HepG2 (cell line): Measurements from ENCODE around the gene TRPV4. TPM values are rescaled to one million over a fixed set of nuclear protein-coding genes. Genes with fewer than 3 reads are reported as not detected.

ENCODE experiments used
- KLF9 ChIP-seq: IDR thresholded peaks from 2 replicates; pipeline ENCODE4 v1.6.1; 2016; ENCODE audit warnings: low read depth
- MED1 ChIP-seq: sonication (generic); formaldehyde crosslinking; IDR thresholded peaks from 2 replicates; pipeline ENCODE4 v1.4.0; 2020; ENCODE audit warnings: missing genetic modification reagents
- MEIS2 ChIP-seq: sonication (generic); formaldehyde crosslinking; IDR thresholded peaks from 2 replicates; pipeline ENCODE4 v1.9.0; 2021; ENCODE audit warnings: mild to moderate bottlenecking, missing genetic modification reagents
- NCOA2 ChIP-seq: sonication (generic); formaldehyde crosslinking; IDR thresholded peaks from 2 replicates; pipeline ENCODE4 v1.8.0; 2022; ENCODE audit warnings: inconsistent platforms
- SOX13 ChIP-seq, 3 experiments: fragments of 450-650 bp in 1 of 3; sonication (generic) in 1 of 3; formaldehyde crosslinking in 1 of 3; IDR thresholded peaks in 2 of 3; conservative IDR thresholded peaks in 1 of 3; 2 replicates each; pipeline versions ENCODE4 v1.5.0 to v1.6.1; 2016 to 2020; ENCODE audit warnings: antibody characterized with exemption in 1 of 3, mild to moderate bottlenecking in 1 of 3, missing compliant biosample characterization in 1 of 3, missing genetic modification reagents in 1 of 3, moderate library complexity in 1 of 3
- STAG1 ChIP-seq: sonication (generic); formaldehyde crosslinking; IDR thresholded peaks from 2 replicates; pipeline ENCODE4 v1.4.0; 2020; ENCODE audit warnings: missing genetic modification reagents
- ZNF501 ChIP-seq: sonication (generic); formaldehyde crosslinking; IDR thresholded peaks from 2 replicates; pipeline ENCODE4 v1.5.1; 2020; ENCODE audit warnings: mild to moderate bottlenecking, moderate library complexity, missing genetic modification reagents
- polyA plus RNA-seq, 8 experiments: library from polyadenylated mRNA; depleted of rRNA in 3 of 8; stranded (reverse) in 7 of 8; unstranded in 1 of 8; fragments of >200 nt; fragmentation: Illumina TruSeq in 4 of 8; extraction: Trizol in 4 of 8; gene quantifications; 2 replicates each; pipeline versions ENCODE4 v1.2.1 to v1.2.3, GENCODE V29; 2011 to 2016; ENCODE audit warnings: low read depth in 4 of 8, missing spikeins in 1 of 8, mixed read lengths in 1 of 8; ENCODE audit not compliant: insufficient read depth in 1 of 8
- total RNA-seq, 5 experiments: library from RNA; depleted of rRNA; stranded (reverse); fragments of >200 nt; fragmentation: Illumina TruSeq; extraction: Trizol; gene quantifications; 2 replicates each; pipeline ENCODE4 v1.2.3, GENCODE V29; 2016; ENCODE audit warnings: low read depth in 1 of 5
- TF ChIP-seq, protein P1 (sequence below): sonication (generic); formaldehyde crosslinking; IDR thresholded peaks from 2 replicates; pipeline ENCODE4 v1.4.0; 2020; ENCODE audit warnings: missing genetic modification reagents
- TF ChIP-seq, protein P2 (sequence below): sonication (generic); formaldehyde crosslinking; IDR thresholded peaks from 2 replicates; pipeline ENCODE4 v1.9.0; 2022; ENCODE audit warnings: low read depth, missing genetic modification reagents
- TF ChIP-seq, protein P3 (sequence below): sonication (generic); formaldehyde crosslinking; IDR thresholded peaks from 2 replicates; pipeline ENCODE4 v1.4.0; 2020; ENCODE audit warnings: missing genetic modification reagents, mild to moderate bottlenecking, borderline replicate concordance
- TF ChIP-seq, protein P4 (sequence below): sonication (generic); formaldehyde crosslinking; IDR thresholded peaks from 2 replicates; pipeline ENCODE4 v1.4.0; 2020; ENCODE audit warnings: missing genetic modification reagents
- TF ChIP-seq, protein P5 (sequence below): IDR thresholded peaks from 2 replicates; pipeline ENCODE4 v1.6.1; 2012; ENCODE audit warnings: low read length, improper control_type of control experiment

TRPV4 gene
- total and polyA plus RNA-seq, 2 of the 13 experiments (the other 11 are each of a cell fraction or from before 2014, with no cell fraction given) = 0.66 to 4.7 TPM

DNA sequence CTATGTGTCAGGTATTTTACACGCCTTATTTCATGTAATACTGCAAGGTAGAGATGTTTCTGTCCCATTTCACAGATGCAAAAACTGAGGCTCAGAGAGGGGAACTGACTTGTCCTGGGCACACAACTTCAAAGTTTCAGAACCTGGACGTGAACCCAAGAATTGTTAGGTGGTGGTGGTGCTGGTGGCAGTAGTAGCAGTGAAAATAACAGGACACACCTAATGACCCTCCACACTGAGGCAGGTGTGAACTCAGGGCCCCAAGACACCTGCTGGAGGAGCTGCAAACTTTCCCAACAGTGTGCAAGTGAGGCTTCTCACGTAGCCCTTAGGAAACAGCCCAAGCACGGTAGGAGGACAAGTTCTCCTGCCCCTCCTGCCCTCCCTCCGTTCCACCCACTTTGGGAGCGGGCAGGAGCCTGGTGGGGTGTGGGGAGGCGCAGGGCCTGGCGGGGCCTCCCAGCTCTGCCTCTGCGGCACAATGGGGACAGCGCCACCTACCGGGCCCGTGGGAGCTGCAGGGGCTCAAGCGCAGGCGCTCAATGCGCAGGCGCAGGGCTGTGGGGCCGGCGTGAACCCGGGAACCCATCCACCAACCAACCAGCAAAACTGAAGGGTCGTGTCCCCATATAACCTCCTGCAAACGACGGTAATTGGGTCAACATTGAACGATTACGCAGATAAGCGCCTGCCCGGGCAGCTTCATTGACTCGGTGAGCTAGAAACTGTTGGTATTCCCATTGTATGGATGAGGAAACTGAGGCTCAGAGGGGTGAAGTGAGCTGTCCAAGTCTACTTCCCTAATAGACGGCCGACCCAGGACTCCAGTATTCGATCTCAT is 12.0 kb upstream of the TRPV4 start (continued):
- TF ChIP-seq, protein P1, sequence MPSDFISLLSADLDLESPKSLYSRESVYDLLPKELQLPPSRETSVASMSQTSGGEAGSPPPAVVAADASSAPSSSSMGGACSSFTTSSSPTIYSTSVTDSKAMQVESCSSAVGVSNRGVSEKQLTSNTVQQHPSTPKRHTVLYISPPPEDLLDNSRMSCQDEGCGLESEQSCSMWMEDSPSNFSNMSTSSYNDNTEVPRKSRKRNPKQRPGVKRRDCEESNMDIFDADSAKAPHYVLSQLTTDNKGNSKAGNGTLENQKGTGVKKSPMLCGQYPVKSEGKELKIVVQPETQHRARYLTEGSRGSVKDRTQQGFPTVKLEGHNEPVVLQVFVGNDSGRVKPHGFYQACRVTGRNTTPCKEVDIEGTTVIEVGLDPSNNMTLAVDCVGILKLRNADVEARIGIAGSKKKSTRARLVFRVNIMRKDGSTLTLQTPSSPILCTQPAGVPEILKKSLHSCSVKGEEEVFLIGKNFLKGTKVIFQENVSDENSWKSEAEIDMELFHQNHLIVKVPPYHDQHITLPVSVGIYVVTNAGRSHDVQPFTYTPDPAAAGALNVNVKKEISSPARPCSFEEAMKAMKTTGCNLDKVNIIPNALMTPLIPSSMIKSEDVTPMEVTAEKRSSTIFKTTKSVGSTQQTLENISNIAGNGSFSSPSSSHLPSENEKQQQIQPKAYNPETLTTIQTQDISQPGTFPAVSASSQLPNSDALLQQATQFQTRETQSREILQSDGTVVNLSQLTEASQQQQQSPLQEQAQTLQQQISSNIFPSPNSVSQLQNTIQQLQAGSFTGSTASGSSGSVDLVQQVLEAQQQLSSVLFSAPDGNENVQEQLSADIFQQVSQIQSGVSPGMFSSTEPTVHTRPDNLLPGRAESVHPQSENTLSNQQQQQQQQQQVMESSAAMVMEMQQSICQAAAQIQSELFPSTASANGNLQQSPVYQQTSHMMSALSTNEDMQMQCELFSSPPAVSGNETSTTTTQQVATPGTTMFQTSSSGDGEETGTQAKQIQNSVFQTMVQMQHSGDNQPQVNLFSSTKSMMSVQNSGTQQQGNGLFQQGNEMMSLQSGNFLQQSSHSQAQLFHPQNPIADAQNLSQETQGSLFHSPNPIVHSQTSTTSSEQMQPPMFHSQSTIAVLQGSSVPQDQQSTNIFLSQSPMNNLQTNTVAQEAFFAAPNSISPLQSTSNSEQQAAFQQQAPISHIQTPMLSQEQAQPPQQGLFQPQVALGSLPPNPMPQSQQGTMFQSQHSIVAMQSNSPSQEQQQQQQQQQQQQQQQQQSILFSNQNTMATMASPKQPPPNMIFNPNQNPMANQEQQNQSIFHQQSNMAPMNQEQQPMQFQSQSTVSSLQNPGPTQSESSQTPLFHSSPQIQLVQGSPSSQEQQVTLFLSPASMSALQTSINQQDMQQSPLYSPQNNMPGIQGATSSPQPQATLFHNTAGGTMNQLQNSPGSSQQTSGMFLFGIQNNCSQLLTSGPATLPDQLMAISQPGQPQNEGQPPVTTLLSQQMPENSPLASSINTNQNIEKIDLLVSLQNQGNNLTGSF = no peak
- TF ChIP-seq, protein P2, sequence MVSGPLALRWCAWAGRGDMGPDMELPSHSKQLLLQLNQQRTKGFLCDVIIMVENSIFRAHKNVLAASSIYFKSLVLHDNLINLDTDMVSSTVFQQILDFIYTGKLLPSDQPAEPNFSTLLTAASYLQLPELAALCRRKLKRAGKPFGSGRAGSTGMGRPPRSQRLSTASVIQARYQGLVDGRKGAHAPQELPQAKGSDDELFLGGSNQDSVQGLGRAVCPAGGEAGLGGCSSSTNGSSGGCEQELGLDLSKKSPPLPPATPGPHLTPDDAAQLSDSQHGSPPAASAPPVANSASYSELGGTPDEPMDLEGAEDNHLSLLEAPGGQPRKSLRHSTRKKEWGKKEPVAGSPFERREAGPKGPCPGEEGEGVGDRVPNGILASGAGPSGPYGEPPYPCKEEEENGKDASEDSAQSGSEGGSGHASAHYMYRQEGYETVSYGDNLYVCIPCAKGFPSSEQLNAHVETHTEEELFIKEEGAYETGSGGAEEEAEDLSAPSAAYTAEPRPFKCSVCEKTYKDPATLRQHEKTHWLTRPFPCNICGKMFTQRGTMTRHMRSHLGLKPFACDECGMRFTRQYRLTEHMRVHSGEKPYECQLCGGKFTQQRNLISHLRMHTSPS (CRISPR knock-in tag) = 0 out of 2 replicates have a peak, but pooled peaks have one; percentile 30
- TF ChIP-seq SOX13 (IDR thresholded peaks at IDR 0.05) (no peak), SOX13 (CRISPR knock-in tag; conservative IDR thresholded peaks at IDR 0.05 in 1 of 2, IDR thresholded peaks at IDR 0.05 in 1 of 2) (peak in 1 of 2 experiments; percentile 5; a peak in 1 of 4 replicates), MED1 (CRISPR knock-in tag) (peak; percentile 32; the same call in 1 of the 2 replicates), STAG1 (CRISPR knock-in tag) (peak; percentile 94), KLF9 (no peak), MEIS2 (CRISPR knock-in tag) (no peak), ZNF501 (CRISPR knock-in tag) (0 out of 2 replicates have a peak, but pooled peaks have one; percentile 25), NCOA2 (CRISPR knock-in tag) (no peak)
- TF ChIP-seq, protein P3, sequence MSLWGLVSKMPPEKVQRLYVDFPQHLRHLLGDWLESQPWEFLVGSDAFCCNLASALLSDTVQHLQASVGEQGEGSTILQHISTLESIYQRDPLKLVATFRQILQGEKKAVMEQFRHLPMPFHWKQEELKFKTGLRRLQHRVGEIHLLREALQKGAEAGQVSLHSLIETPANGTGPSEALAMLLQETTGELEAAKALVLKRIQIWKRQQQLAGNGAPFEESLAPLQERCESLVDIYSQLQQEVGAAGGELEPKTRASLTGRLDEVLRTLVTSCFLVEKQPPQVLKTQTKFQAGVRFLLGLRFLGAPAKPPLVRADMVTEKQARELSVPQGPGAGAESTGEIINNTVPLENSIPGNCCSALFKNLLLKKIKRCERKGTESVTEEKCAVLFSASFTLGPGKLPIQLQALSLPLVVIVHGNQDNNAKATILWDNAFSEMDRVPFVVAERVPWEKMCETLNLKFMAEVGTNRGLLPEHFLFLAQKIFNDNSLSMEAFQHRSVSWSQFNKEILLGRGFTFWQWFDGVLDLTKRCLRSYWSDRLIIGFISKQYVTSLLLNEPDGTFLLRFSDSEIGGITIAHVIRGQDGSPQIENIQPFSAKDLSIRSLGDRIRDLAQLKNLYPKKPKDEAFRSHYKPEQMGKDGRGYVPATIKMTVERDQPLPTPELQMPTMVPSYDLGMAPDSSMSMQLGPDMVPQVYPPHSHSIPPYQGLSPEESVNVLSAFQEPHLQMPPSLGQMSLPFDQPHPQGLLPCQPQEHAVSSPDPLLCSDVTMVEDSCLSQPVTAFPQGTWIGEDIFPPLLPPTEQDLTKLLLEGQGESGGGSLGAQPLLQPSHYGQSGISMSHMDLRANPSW = 0 out of 2 replicates have a peak, but pooled peaks have one; percentile 30
- TF ChIP-seq, protein P4, sequence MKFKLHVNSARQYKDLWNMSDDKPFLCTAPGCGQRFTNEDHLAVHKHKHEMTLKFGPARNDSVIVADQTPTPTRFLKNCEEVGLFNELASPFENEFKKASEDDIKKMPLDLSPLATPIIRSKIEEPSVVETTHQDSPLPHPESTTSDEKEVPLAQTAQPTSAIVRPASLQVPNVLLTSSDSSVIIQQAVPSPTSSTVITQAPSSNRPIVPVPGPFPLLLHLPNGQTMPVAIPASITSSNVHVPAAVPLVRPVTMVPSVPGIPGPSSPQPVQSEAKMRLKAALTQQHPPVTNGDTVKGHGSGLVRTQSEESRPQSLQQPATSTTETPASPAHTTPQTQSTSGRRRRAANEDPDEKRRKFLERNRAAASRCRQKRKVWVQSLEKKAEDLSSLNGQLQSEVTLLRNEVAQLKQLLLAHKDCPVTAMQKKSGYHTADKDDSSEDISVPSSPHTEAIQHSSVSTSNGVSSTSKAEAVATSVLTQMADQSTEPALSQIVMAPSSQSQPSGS (CRISPR knock-in tag) = peak; percentile 14; the same call in 1 of the 2 replicates
- TF ChIP-seq, protein P5, sequence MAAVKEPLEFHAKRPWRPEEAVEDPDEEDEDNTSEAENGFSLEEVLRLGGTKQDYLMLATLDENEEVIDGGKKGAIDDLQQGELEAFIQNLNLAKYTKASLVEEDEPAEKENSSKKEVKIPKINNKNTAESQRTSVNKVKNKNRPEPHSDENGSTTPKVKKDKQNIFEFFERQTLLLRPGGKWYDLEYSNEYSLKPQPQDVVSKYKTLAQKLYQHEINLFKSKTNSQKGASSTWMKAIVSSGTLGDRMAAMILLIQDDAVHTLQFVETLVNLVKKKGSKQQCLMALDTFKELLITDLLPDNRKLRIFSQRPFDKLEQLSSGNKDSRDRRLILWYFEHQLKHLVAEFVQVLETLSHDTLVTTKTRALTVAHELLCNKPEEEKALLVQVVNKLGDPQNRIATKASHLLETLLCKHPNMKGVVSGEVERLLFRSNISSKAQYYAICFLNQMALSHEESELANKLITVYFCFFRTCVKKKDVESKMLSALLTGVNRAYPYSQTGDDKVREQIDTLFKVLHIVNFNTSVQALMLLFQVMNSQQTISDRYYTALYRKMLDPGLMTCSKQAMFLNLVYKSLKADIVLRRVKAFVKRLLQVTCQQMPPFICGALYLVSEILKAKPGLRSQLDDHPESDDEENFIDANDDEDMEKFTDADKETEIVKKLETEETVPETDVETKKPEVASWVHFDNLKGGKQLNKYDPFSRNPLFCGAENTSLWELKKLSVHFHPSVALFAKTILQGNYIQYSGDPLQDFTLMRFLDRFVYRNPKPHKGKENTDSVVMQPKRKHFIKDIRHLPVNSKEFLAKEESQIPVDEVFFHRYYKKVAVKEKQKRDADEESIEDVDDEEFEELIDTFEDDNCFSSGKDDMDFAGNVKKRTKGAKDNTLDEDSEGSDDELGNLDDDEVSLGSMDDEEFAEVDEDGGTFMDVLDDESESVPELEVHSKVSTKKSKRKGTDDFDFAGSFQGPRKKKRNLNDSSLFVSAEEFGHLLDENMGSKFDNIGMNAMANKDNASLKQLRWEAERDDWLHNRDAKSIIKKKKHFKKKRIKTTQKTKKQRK = no peak
